Stimulated activated CD8-positive, alpha-beta memory T cell treated with anti-CD3 and anti-CD28 coated beads, Interleukin-12 subunit alpha, Interleukin-12 subunit beta, amount 100 ng/mL, for 1 hour (primary cell): ENCODE measurements around the gene ZBED6.
"Not testable (repeated sequence)": the region's sequence is repeated elsewhere in the genome, so short reads cannot be mapped to it uniquely, and the experiment has no call there.

Experiments
- DNase-seq: peaks from one replicate; pipeline ENCODE4 v3.0.0-alpha.2; 2020; ENCODE audit warnings: low read depth

The ZBED6 gene

GRCh38 chr1:203795441-203796235, at the start of gene ZBED6, which contains the start of gene ZC3H11A:
ZBED6 (plus strand) TSS chr1:203795623; CDS start chr1:203797523, 1,900 bp downstream.
ZC3H11A (plus strand) TSS chr1:203795623; CDS start chr1:203817071, 21,448 bp downstream.
- peak; percentile 98 for DNase-seq

- no peak for DNase-seq
Observed at GRCh38 chr1:203746281-203746680, 49.1 kb upstream of the ZBED6 start.

GRCh38 chr1:203751051-203751450, 44.4 kb upstream of the ZBED6 start:
- DNase-seq: no peak

GRCh38 chr1:203751618-203752361, 43.6 kb upstream of the ZBED6 start:
- not testable (repeated sequence) for DNase-seq

GRCh38 chr1:203754455-203754864, 41.0 kb upstream of the ZBED6 start:
- no peak for DNase-seq

- no peak for DNase-seq
Observed at GRCh38 chr1:203756036-203756435, 39.4 kb upstream of the ZBED6 start.

GRCh38 chr1:203758749-203759148, 36.7 kb upstream of the ZBED6 start:
- DNase-seq: not testable (repeated sequence)

GRCh38 chr1:203760506-203760905, 34.9 kb upstream of the ZBED6 start:
- DNase-seq: no peak

GRCh38 chr1:203761958-203762357, 33.5 kb upstream of the ZBED6 start:
- DNase-seq: not testable (repeated sequence)

GRCh38 chr1:203763505-203763904, 31.9 kb upstream of the ZBED6 start:
- DNase-seq: no peak

GRCh38 chr1:203764105-203765028, 31.1 kb upstream of the ZBED6 start:
- no peak for DNase-seq

- DNase-seq: peak; percentile 73
Observed at GRCh38 chr1:203765029-203765837, 30.2 kb upstream of the ZBED6 start, which contains the start of gene LAX1. LAX1 (plus strand) TSS chr1:203765183; CDS start chr1:203765566, 383 bp downstream.

GRCh38 chr1:203768256-203768655, 27.2 kb upstream of the ZBED6 start:
- no peak for DNase-seq

- DNase-seq: no peak
Observed at GRCh38 chr1:203769505-203770343, 25.7 kb upstream of the ZBED6 start.

- no peak for DNase-seq
Observed at GRCh38 chr1:203771901-203772301, 23.5 kb upstream of the ZBED6 start.

- DNase-seq: no peak
Observed at GRCh38 chr1:203772836-203773235, 22.6 kb upstream of the ZBED6 start.

GRCh38 chr1:203776636-203777035, 18.8 kb upstream of the ZBED6 start:
- DNase-seq: no peak

- no peak for DNase-seq
Observed at GRCh38 chr1:203777596-203777995, 17.8 kb upstream of the ZBED6 start.

GRCh38 chr1:203778146-203778545, 17.3 kb upstream of the ZBED6 start:
- DNase-seq: no peak

GRCh38 chr1:203778789-203779188, 16.6 kb upstream of the ZBED6 start:
- DNase-seq: no peak
